Stomach (tissue), 9 donors: ENCODE results near the gene CLIC5. TPM values are rescaled to one million over a fixed set of nuclear protein-coding genes. Genes with fewer than 3 reads are reported as not detected.

Experiments
- DNase-seq, 2 donors: peaks; one replicate each; pipeline versions ENCODE4 v3.0.0 to v3.0.0-alpha.2; 2013 to 2019
- H3K27ac ChIP-seq, 5 donors: fragments of 200-600 bp in 4 of 5; sonication (generic) in 4 of 5; one replicate each; pipeline ENCODE4 v1.5.1; 2013 to 2019; ENCODE audit warnings: mild to moderate bottlenecking in 1 of 5, moderate library complexity in 1 of 5
- H3K27me3 ChIP-seq, 3 donors: fragments of 200-600 bp; sonication (generic); one replicate each; pipeline ENCODE4 v1.5.1; 2017 to 2019; ENCODE audit warnings: mixed run types in 1 of 3
- H3K36me3 ChIP-seq, 4 donors: fragments of 200-600 bp; sonication (generic); 1 replicate in 3 of 4; 2 replicates in 1 of 4; pipeline ENCODE4 v1.5.1; 2016 to 2019
- H3K4me1 ChIP-seq, 4 donors: fragments of 200-600 bp; sonication (generic); one replicate each; pipeline ENCODE4 v1.5.1; 2016 to 2019
- H3K4me3 ChIP-seq, 4 donors: fragments of 200-600 bp; sonication (generic) in 3 of 4; one replicate each; pipeline ENCODE4 v1.5.1; 2016 to 2019; ENCODE audit warnings: mild to moderate bottlenecking in 1 of 4
- H3K9me3 ChIP-seq, 4 donors: fragments of 200-600 bp; sonication (generic); one replicate each; pipeline ENCODE4 v1.5.1; 2016 to 2019
- CTCF ChIP-seq, 7 experiments: fragments of 450-650 bp in 4 of 7; fragments of 200-600 bp in 3 of 7; sonication (generic) in 3 of 7; IDR thresholded peaks; one replicate each; pipeline ENCODE4 v1.5.1; 2016 to 2019; ENCODE audit warnings: antibody characterized with exemption in 7 of 7, control low read depth in 2 of 7, mild to moderate bottlenecking in 1 of 7
- EP300 ChIP-seq: sonication (generic); formaldehyde crosslinking; IDR thresholded peaks from one replicate; pipeline ENCODE4 v1.6.1; 2017; ENCODE audit warnings: antibody characterized with exemption
- POLR2A ChIP-seq, 4 donors: fragments of 450-650 bp; IDR thresholded peaks; one replicate each; pipeline ENCODE4 v1.6.1; 2016; ENCODE audit warnings: antibody characterized with exemption in 4 of 4, control low read depth in 2 of 4, mild to moderate bottlenecking in 1 of 4, moderate library complexity in 1 of 4
- POLR2AphosphoS5 ChIP-seq, 3 donors: sonication (generic); formaldehyde crosslinking; IDR thresholded peaks; one replicate each; pipeline ENCODE4 v1.6.1; 2016; ENCODE audit warnings: antibody characterized with exemption in 3 of 3
- WGBS, 5 donors: extraction: QIAGEN DNeasy Blood & Tissue Kit in 3 of 5; methylation state at CpG; one replicate each; pipeline versions ENCODE4 v1.1.5 to v1.1.7; 2013 to 2018; 5-methylcytosine and 5-hydroxymethylcytosine counted together
- intact Hi-C: fragments of 100-400 bp; cut with DNase I; formaldehyde crosslinking; loops from one replicate; pipeline ENCODE4 v1.15.1; 2023; ENCODE audit warnings: low total_unique reads
- polyA plus RNA-seq, 3 donors: library from polyadenylated mRNA; stranded (reverse); fragments of 200-250 nt; gene quantifications; one replicate each; pipeline ENCODE4 v1.2.3, GENCODE V29; 2013
- total RNA-seq, 5 donors: library from RNA; depleted of rRNA; stranded (reverse); fragments of >200 nt; gene quantifications; one replicate each; pipeline versions ENCODE4 v1.1.0 to v1.2.3, GENCODE V29; 2014 to 2016
- donor health status: healthy with polysubstance abuse.
- donor health status: Bipolar disorder and iron deficiency.
- donor health status: healthy.

CLIC5 gene
- total and polyA plus RNA-seq, 8 donors, result 0.19 to 30.4 (median 2.0) TPM; not detected in 1

DNA sequence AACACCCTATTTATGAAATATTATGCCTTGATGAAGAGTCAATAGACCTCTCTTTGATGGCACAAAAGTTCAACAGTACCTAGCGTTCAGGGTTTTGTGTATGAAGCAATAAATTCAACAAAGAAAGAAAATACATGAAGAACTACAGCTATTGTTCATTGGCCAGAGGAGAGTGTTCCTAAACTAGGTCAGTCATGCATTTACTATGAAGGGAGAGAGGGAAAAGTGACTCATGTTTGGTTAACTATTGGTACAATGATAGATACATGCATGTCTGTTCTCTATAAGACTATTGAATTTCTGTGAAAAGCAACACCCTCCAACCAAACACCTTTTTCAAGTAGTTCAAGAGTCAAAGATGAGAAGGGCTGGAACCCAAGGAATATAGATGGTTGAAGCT is 50.7 kb downstream of the CLIC5 start:
- WGBS, 5 donors, result 70 to 84% (median 78%) methylated on average over 1 of the region's 1 CpG
- no peak overlapping the region for H3K27ac ChIP-seq
- DNase-seq, result no peak
- no peaks in the 10 kb centered on the region for H3K36me3 ChIP-seq
- no peak for TF ChIP-seq POLR2A (IDR thresholded peaks at IDR 0.05)
- TF ChIP-seq EP300, result no peak
- TF ChIP-seq CTCF (IDR thresholded peaks at IDR 0.05), result no peak
- no peak for TF ChIP-seq POLR2AphosphoS5 (IDR thresholded peaks at IDR 0.05)
- H3K9me3 ChIP-seq, result peaks cover 0 to 14% (median 7%) of the 10 kb centered on the region in 4 donors
- H3K4me3 ChIP-seq, result no peak overlapping the region
- no peaks in the 10 kb centered on the region for H3K27me3 ChIP-seq
- intact Hi-C loops, result no loop called here
- H3K4me1 ChIP-seq, result no peaks in the 10 kb centered on the region

DNA sequence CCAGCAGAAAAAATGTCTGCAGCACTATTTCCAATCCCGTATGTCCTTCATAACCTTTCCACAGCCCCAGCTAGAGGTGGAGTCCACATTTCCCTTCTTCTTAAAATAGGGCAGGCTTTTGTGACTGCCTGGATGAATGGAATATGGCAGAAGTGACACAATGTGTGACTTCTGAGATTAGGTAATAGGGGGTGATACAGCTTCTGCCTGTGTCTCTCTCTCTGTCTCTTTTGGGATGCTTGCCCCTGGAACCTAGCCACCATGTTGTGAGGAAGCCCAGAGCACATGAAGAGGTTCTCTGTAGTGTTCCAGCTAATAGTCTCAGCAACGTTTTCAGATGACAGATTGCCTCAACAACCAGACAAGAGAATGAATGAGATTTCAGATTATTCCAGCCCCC is 51.4 kb downstream of the CLIC5 start:
- intact Hi-C loops, result no loop called here
- TF ChIP-seq EP300 (no peak), POLR2A (IDR thresholded peaks at IDR 0.05) (no peak), CTCF (IDR thresholded peaks at IDR 0.05) (no peak), POLR2AphosphoS5 (IDR thresholded peaks at IDR 0.05) (no peak)
- 54 to 78% (median 64%) methylated on average over 2 of the region's 2 CpGs for WGBS, 5 donors
- H3K36me3 ChIP-seq, result no peaks in the 10 kb centered on the region
- no peaks in the 10 kb centered on the region for H3K4me1 ChIP-seq
- H3K4me3 ChIP-seq, result no peak overlapping the region
- no peaks in the 10 kb centered on the region for H3K27me3 ChIP-seq
- peaks cover 0 to 14% (median 7%) of the 10 kb centered on the region in 4 donors for H3K9me3 ChIP-seq
- H3K27ac ChIP-seq, result no peak overlapping the region
- DNase-seq, result no peak

DNA sequence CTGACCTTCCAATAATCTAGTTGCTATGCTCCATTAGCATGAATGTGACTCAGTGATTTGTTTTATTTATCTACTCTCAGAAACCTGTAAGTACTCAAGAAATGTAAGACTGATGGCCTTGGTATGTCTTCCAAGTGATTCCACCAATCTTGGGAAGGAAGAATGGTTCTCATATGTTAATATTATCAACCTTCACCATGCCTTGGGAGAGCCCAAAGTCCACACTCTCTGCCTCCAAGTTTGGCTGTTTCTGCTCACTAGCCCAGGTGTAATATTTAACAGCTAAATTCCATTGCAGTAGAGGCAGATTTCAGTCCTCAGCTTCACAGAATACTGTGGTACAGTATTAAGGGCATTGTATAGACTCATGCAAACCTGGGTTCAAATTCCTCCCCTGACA is 51.8 kb downstream of the CLIC5 start:
- TF ChIP-seq CTCF (IDR thresholded peaks at IDR 0.05) (no peak), EP300 (no peak), POLR2A (IDR thresholded peaks at IDR 0.05) (no peak), POLR2AphosphoS5 (IDR thresholded peaks at IDR 0.05) (no peak)
- no peaks in the 10 kb centered on the region for H3K27me3 ChIP-seq
- no peaks in the 10 kb centered on the region for H3K36me3 ChIP-seq
- H3K27ac ChIP-seq, result no peak overlapping the region
- no peak overlapping the region for H3K4me3 ChIP-seq
- H3K9me3 ChIP-seq, result peaks cover 0 to 14% (median 7%) of the 10 kb centered on the region in 4 donors
- no peaks in the 10 kb centered on the region for H3K4me1 ChIP-seq
- no peak for DNase-seq
- intact Hi-C loops, result no loop called here

DNA sequence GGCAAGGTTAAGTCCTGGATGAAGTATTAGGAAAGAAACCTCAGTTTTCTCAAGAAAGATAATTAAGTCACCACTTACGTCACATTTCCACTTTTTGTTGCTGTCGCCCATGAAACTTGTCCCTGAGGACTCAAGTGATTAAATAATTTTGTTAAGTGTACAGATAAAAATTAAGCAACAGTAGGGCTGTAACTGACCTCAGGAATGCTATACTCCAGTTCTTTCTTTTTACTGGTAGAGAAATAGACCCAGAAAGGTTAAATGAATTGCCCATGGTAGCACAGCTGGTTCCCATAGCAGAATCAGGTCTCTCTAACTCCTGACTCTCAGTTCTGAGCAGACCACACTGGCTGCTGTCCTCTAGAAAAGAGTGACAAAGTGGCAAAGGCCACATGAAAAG is 54.5 kb downstream of the CLIC5 start:
- H3K36me3 ChIP-seq, result no peaks in the 10 kb centered on the region
- no peaks in the 10 kb centered on the region for H3K4me1 ChIP-seq
- H3K4me3 ChIP-seq, result no peak overlapping the region
- peaks cover 0 to 14% (median 7%) of the 10 kb centered on the region in 4 donors for H3K9me3 ChIP-seq
- TF ChIP-seq POLR2AphosphoS5 (IDR thresholded peaks at IDR 0.05), result no peak
- TF ChIP-seq POLR2A (IDR thresholded peaks at IDR 0.05), result no peak
- TF ChIP-seq EP300, result no peak
- TF ChIP-seq CTCF (IDR thresholded peaks at IDR 0.05), result no peak
- intact Hi-C loops, result no loop called here
- H3K27me3 ChIP-seq, result no peaks in the 10 kb centered on the region
- DNase-seq, result no peak
- no peak overlapping the region for H3K27ac ChIP-seq
- 84 to 92% (median 91%) methylated on average over 2 of the region's 2 CpGs for WGBS, 5 donors
